Mesothelial cell of epicardium (in vitro differentiated cells): ENCODE results near the gene PIEZO2. TPM values are rescaled to one million over a fixed set of nuclear protein-coding genes. Genes with fewer than 3 reads are reported as not detected.

ENCODE experiments used
- DNase-seq, 2 experiments: peaks; one replicate each; pipeline ENCODE4 v3.0.0; 2021; ENCODE audit warnings: low spot score in 2 of 2; ENCODE audit not compliant: unreplicated experiment in 2 of 2
- H3K27ac Mint-ChIP-seq: 2 replicates; pipeline ENCODE4 v1.8.0; 2021; ENCODE audit warnings: mixed read lengths
- H3K27me3 Mint-ChIP-seq: 2 replicates; pipeline ENCODE4 v1.8.0; 2021; ENCODE audit warnings: low read depth, mixed read lengths
- H3K36me3 Mint-ChIP-seq: 2 replicates; pipeline ENCODE4 v1.8.0; 2021; ENCODE audit warnings: mixed read lengths
- H3K4me1 Mint-ChIP-seq: 2 replicates; pipeline ENCODE4 v1.8.0; 2021; ENCODE audit warnings: mixed read lengths
- H3K4me3 Mint-ChIP-seq: 2 replicates; pipeline ENCODE4 v1.8.0; 2021; ENCODE audit warnings: mild to moderate bottlenecking, moderate library complexity, mixed read lengths
- H3K9me3 Mint-ChIP-seq: 2 replicates; pipeline ENCODE4 v1.8.0; 2021; ENCODE audit warnings: mixed read lengths
- total RNA-seq: library from RNA; stranded (reverse); gene quantifications from 3 replicates; pipeline ENCODE4 v1.2.1, GENCODE V29; 2021
- TF ChIP-seq, protein P1 (sequence below): fragments of 200-600 bp; sonication (generic); IDR thresholded peaks from one replicate; pipeline ENCODE4 v1.5.0; 2021; ENCODE audit warnings: antibody characterized with exemption; ENCODE audit not compliant: unreplicated experiment

Gene PIEZO2
- total RNA-seq, 1 donor from 2014 or later: 36.7 TPM

DNA sequence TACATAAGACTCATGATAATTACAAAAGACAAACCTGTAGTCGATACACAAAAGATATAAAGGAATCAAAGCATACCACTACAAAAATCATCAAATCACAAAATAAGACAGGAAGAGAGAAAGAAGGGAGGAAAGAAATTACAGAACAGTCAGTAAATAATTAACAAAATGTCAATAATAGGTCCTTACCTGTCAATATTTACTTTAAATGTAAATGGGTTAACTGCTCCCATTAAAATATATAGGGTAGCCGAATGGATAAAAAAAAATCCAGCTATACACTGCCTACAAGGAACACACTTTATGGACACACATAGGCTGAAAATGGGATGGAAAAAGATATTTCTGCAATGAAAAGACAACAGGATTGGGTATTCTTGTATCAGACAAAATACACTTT, 163.7 kb downstream of the PIEZO2 start:
- Mint-ChIP-seq H3K4me1 (no peaks in the 10 kb centered on the region), H3K36me3 (peaks cover 28% of the 10 kb centered on the region), H3K9me3 (peaks cover 66% of the 10 kb centered on the region), H3K4me3 (no peak overlapping the region), H3K27ac (no peak overlapping the region), H3K27me3 (no peaks in the 10 kb centered on the region)
- TF ChIP-seq, protein P1, sequence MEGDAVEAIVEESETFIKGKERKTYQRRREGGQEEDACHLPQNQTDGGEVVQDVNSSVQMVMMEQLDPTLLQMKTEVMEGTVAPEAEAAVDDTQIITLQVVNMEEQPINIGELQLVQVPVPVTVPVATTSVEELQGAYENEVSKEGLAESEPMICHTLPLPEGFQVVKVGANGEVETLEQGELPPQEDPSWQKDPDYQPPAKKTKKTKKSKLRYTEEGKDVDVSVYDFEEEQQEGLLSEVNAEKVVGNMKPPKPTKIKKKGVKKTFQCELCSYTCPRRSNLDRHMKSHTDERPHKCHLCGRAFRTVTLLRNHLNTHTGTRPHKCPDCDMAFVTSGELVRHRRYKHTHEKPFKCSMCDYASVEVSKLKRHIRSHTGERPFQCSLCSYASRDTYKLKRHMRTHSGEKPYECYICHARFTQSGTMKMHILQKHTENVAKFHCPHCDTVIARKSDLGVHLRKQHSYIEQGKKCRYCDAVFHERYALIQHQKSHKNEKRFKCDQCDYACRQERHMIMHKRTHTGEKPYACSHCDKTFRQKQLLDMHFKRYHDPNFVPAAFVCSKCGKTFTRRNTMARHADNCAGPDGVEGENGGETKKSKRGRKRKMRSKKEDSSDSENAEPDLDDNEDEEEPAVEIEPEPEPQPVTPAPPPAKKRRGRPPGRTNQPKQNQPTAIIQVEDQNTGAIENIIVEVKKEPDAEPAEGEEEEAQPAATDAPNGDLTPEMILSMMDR: no peak
- no peak for DNase-seq

DNA sequence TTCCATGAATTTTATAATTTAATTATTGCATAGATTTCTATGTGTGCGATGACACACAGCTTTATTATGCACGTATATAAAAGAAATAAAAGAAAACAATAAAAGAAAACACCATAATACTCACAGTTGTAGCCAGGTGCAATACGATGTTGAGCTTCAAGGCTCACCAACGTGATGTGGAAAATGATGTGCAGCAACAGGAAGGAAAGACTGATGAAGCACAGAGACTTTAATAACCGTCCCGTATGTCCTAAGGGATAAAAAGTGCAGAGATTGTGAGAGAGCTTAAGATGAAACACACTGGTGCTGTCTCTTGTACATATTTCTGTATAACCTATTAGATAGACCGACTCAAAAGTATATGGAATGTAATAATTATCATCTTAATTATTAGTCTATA, 170.0 kb downstream of the PIEZO2 start:
- H3K9me3 Mint-ChIP-seq: peaks cover 23% of the 10 kb centered on the region
- no peak for DNase-seq
- H3K27ac Mint-ChIP-seq: no peak overlapping the region
- TF ChIP-seq, protein P1: no peak
- no peaks in the 10 kb centered on the region for H3K4me1 Mint-ChIP-seq
- no peak overlapping the region for H3K4me3 Mint-ChIP-seq
- H3K36me3 Mint-ChIP-seq: peaks cover 5% of the 10 kb centered on the region
- H3K27me3 Mint-ChIP-seq: no peaks in the 10 kb centered on the region

DNA sequence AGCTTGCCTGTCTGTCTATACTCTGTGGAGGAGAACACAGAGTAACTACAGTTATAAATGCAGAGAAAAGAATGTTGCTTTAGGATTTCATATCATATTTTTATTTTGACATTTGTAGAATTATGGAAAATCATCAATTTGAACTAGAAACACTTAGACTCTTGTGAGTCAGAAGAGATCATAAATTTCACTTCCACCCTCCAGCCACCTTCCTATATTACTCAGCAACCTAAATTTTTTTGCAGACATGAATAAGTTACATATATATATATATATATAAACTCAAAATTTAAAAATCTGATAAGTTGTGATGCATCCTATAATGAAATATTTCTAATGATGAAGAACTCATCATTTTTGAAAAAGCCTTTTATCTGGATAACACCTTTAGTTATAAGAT, 172.3 kb downstream of the PIEZO2 start:
- no peak overlapping the region for H3K4me3 Mint-ChIP-seq
- DNase-seq: no peak
- H3K36me3 Mint-ChIP-seq: peaks cover 3% of the 10 kb centered on the region
- no peaks in the 10 kb centered on the region for H3K4me1 Mint-ChIP-seq
- no peaks in the 10 kb centered on the region for H3K27me3 Mint-ChIP-seq
- TF ChIP-seq, protein P1: no peak
- H3K9me3 Mint-ChIP-seq: peaks cover 5% of the 10 kb centered on the region
- H3K27ac Mint-ChIP-seq: no peak overlapping the region

DNA sequence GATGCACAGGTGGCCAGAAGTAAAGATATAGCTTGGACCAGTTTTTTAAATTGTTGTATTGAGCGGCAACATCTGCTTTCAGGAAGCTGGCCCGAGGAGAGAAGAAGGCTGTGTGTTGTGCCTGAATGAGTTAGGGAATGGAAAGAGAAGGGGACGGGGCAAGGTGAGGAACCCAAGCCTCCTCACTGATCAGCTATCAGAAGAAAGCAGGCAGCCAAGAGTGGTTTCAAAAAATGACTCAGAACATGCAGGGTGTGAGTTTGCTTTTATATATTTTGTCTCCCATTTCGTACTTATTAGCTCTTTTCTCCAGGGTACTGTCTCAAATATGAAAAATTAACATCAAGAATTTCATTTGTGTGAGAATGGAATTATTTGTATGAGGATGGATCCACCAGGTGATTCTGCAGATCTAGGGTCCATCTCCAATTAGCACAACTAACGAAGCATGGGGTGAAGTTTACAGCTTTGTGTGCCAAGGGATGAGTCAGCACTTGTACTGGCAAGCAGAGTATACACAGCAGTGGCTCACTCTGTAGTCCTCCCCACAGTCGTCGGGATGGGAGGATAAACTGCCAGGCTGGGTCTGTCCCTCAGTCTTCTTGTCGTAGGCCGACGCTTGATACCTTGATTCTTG, 175.7 kb downstream of the PIEZO2 start:
- no peak overlapping the region for H3K4me3 Mint-ChIP-seq
- H3K27ac Mint-ChIP-seq: no peak overlapping the region
- no peaks in the 10 kb centered on the region for H3K36me3 Mint-ChIP-seq
- DNase-seq: no peak
- no peaks in the 10 kb centered on the region for H3K27me3 Mint-ChIP-seq
- TF ChIP-seq, protein P1: no peak
- no peaks in the 10 kb centered on the region for H3K9me3 Mint-ChIP-seq
- no peaks in the 10 kb centered on the region for H3K4me1 Mint-ChIP-seq

DNA sequence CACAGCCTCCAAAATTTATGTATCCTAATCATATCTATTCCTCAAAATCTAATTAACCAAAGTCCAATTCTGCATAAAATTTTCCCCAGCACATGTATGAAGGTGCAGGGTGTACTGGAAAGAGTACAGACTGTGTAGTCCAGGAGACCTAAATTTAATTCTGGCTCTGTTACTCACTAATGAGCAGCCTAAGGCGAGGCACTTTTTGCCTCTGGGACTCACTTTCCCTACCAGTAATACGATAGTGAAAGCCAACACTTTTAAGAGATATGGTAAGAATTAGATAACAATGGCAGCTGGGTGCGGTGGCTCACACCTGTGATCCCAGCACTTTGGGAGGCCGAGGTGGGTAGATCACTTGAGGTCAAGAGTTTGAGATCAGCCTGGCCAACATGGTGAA, 177.7 kb downstream of the PIEZO2 start:
- H3K27ac Mint-ChIP-seq: no peak overlapping the region
- TF ChIP-seq, protein P1: no peak
- H3K4me3 Mint-ChIP-seq: no peak overlapping the region
- peaks cover 4% of the 10 kb centered on the region for H3K36me3 Mint-ChIP-seq
- no peak for DNase-seq
- H3K4me1 Mint-ChIP-seq: no peaks in the 10 kb centered on the region
- H3K27me3 Mint-ChIP-seq: no peaks in the 10 kb centered on the region
- peaks cover 11% of the 10 kb centered on the region for H3K9me3 Mint-ChIP-seq

DNA sequence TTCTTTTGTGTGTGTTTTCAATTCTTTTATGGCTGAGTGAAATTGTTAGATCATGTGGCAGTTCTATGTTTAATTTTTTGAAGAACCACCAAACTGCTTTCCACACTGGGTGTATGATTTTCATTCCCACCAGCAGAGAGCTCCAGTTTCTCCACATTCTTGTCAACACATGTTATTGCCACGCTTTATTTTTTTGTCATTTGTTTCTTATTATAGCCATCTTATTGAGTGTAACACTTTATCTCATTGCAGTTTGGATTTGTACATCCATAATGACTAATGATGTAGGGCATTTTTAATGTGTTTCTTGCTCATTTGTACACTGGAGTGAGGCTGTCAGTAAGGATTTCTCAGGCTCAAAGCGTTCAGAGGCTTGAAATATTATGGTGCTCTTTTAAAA, 184.2 kb downstream of the PIEZO2 start:
- DNase-seq: no peak
- no peaks in the 10 kb centered on the region for H3K27me3 Mint-ChIP-seq
- H3K4me1 Mint-ChIP-seq: no peaks in the 10 kb centered on the region
- peaks cover 4% of the 10 kb centered on the region for H3K36me3 Mint-ChIP-seq
- peaks cover 15% of the 10 kb centered on the region for H3K9me3 Mint-ChIP-seq
- no peak overlapping the region for H3K27ac Mint-ChIP-seq
- no peak overlapping the region for H3K4me3 Mint-ChIP-seq
- TF ChIP-seq, protein P1: no peak
